CD4-positive, alpha-beta T cell treated with Interleukin-1 beta for 1 hour (primary cell): Measurements from ENCODE around the gene MAVS.

Experiments used
- DNase-seq, 2 donors: peaks; one replicate each; pipeline ENCODE4 v3.0.0-alpha.2; 2020 to 2022

MAVS gene

DNA sequence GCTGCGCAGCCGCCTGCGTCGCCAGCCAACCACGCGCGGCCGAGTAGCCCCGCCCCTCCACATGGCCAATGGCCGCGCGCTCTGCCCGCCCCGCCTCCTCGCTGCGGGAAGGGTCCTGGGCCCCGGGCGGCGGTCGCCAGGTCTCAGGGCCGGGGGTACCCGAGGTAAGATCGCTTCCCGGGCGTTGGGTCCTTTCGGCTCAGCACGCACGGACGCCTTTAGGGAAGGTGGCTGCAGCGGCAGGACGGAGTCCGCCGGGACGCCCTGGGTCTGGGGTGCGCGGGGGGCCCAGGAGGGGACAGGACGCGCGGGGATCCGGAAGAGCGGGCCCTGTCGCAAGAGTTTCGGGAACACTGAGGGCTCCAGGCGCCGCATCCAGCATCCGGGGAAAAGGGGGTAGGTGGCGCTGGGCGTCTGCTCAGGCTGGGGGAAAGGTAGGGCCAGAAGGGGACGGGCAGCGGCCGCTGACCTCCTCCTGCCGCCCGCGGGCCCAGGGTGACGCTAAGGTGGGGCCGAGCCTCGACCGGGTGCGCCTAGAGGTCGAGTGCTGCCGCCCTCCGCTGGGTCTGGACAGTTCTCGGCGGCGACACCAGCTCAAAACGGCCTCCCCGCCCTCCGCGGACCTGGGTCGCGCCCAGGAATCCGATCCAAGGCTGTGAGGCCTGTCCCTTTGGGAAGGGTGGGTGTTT, at the start of gene MAVS:
Gene MAVS (plus strand): TSS at position 95 of the 689 bp plus-strand sequence. CDS start 7,791 bp downstream, outside the sequence.
- peak; percentile 84 to 86 for DNase-seq

GRCh38 chr20:3797226-3797545, 49.4 kb upstream of the MAVS start:
- no peak for DNase-seq

DNA sequence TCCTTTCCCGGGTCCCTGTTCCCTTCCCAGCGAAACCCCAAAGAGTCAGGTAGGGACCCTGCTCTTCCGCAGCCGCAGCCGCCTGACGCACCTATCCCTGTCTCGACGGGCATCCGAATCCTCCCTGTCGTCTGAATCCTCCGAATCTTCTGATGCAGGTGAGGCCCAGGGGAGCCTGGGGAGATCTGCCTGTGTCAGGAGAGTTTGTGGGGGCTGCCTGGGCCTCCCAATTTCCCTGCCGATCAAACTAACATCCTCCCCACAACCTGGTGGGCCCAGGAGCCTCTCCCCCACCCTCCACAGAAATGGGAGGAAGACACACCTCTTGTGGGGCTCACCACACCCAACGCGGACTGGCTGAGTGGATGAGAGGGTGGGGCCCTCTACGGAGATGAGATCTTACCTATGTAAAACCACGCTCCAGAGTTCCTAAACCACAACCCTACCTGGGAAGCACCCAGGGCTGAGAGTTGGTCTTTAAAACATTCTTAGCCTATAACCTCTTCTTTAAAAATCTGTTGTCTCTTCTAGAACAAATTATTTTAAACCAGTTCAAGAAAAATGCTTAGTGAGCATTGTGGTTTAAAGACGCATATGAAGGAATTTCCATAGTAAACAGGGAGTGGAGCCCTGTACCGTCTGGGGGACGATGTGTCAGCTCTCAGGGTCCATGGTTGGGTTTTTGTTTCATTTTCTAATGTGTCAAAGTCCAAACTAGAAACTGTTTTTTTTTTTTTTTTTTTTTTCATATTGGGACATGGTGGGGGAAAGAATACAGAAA, 48.9 kb upstream of the MAVS start:
- peak in 1 of 2 donors; percentile 65 for DNase-seq

DNA sequence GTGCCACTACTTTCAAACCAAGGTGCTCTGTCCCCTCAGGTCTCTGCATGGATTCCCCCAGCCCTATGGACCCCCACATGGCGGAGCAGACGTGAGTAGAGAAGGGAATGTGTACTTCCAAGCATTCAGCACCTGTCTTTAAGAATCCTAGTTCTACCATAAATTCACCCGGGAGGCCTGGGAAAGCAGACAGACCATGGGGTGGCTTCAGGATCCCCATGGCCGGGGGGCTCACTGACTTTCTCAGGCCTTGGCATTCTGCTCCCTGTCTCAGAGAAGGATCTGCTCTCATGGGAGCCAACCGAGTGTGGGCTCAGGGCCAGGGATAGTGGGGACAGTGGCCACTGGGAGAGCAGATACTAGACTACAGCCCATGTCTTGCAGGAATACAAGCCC, 48.3 kb upstream of the MAVS start:
- no peak for DNase-seq

DNA sequence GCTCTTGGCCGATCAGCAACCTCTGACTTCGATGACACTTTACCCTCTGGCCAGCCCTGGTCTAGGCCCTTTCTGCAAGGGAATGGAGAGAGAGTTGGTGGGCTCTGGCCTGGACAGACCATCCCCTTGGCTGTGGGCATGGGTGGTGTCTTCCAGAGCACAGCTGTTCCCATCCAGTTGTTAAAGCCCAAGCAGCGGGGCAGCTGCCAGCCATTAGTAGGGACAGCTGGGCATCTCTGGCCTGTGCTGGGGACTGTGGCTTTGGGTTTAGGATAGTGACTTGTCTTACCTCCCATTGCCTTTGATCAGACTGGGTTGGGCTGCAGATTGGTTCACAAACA, 47.8 kb upstream of the MAVS start:
- DNase-seq = no peak

- no peak for DNase-seq
Observed at GRCh38 chr20:3800256-3800877, 46.3 kb upstream of the MAVS start.

GRCh38 chr20:3800878-3801260, 45.8 kb upstream of the MAVS start:
- DNase-seq = no peak

DNA sequence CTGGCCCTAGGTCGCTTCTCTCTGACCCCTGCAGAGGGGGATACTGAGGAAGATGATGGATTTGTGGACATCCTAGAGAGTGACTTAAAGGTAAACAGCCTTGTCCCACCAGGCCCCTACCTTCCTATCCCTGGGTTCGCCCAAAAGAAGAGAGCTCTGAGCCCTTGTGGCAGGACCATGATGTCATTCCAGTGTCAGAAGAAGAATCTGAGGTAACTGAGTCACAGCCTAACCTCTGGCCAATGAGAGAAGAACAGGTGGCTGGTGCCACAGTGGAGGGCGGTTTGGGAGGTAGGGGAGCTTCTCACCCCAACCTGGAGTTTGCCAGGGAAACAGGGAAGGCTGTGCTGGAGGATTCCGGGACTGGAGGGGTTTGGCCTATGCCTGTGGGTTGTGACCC, 45.3 kb upstream of the MAVS start:
- DNase-seq = no peak

DNA sequence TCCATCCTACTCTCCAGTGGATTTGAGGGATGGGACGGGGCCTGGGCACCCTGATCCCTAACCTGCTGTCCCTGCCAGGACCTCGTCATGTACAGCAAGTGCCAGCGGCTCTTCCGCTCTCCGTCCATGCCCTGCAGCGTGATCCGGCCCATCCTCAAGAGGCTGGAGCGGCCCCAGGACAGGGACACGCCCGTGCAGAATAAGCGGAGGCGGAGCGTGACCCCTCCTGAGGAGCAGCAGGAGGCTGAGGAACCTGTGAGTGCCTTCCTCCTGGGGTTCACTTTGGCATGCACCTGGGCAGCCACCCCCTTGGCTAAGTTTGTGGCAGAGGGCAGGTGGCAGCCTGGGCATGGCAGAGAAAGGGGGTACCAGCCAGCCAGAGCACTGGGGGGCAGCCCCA, 44.8 kb upstream of the MAVS start:
- no peak for DNase-seq

GRCh38 chr20:3802524-3803239, 44.0 kb upstream of the MAVS start:
- DNase-seq = no peak

DNA sequence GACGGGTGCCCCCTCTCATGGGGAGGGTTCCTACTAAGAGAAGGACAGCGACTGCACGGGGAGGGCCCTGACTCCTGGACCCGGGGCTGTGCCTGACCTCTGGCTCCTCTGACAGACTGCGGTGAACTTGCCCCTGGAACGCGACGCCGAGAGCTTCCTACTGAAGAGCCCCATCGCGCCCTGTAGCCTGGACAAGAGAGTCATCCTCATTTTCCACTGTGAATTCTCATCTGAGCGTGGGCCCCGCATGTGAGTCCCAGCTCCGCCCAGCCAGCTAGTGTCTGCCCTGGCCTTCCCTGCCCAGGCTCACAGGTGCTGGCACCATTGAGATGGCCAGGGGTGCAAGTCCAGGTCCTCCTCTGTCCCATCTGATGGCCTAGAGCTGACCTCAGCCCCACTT, 43.3 kb upstream of the MAVS start:
- DNase-seq = no peak

DNA sequence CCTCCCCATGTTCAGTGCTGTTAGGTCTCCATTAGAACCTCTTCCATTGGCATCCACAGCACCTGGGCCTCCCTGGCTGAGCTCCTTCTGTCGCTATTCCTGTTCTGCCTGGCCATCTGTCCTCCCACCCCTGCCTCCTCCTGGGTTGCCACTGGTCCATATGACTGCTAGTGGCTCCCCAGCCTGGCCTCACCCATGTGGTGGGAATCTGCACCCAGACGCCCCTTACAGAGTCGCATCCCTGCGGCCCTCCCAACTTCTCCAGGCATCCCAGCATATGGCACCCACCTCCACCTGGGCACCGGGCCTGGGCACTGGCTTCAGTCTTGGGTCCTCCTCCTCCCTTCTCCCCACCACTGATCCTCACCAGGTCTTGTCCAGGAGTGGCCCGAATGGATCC, 42.8 kb upstream of the MAVS start:
- DNase-seq = no peak

DNA sequence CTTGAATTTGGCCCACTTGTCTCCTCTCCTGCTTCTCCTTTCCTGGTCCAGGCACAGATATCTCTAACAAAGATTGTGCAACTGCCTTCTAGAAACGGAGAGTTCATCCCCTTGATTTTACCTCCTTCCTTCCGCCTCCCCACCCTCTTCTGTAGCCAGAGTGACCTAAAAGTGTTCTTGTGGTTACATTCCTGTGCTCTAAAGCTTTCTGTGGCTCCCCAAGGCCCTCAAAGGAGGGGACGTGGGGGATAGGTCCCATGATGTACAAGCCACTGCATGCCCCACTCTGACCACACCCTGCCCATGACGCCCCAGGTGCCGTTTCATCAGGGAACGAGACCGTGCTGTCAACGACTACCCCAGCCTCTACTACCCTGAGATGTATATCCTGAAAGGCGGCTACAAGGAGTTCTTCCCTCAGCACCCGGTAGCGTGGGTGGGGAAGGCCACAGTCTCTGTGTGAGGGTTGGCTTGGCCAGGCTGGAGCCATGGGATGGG, 42.3 kb upstream of the MAVS start:
- DNase-seq = no peak

DNA sequence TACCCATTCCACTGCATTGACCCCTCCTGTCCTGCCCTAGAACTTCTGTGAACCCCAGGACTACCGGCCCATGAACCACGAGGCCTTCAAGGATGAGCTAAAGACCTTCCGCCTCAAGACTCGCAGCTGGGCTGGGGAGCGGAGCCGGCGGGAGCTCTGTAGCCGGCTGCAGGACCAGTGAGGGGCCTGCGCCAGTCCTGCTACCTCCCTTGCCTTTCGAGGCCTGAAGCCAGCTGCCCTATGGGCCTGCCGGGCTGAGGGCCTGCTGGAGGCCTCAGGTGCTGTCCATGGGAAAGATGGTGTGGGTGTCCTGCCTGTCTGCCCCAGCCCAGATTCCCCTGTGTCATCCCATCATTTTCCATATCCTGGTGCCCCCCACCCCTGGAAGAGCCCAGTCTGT, 41.9 kb upstream of the MAVS start:
- DNase-seq = no peak

- no peak for DNase-seq
Observed at GRCh38 chr20:3808544-3808943, 38.1 kb upstream of the MAVS start.

- peak; percentile 90 to 92 for DNase-seq
Observed at GRCh38 chr20:3811467-3812258, 35.0 kb upstream of the MAVS start.

- DNase-seq = no peak
Observed at GRCh38 chr20:3812259-3812681, 34.4 kb upstream of the MAVS start.

- no peak for DNase-seq
Observed at GRCh38 chr20:3812975-3813847, 33.4 kb upstream of the MAVS start.

DNA sequence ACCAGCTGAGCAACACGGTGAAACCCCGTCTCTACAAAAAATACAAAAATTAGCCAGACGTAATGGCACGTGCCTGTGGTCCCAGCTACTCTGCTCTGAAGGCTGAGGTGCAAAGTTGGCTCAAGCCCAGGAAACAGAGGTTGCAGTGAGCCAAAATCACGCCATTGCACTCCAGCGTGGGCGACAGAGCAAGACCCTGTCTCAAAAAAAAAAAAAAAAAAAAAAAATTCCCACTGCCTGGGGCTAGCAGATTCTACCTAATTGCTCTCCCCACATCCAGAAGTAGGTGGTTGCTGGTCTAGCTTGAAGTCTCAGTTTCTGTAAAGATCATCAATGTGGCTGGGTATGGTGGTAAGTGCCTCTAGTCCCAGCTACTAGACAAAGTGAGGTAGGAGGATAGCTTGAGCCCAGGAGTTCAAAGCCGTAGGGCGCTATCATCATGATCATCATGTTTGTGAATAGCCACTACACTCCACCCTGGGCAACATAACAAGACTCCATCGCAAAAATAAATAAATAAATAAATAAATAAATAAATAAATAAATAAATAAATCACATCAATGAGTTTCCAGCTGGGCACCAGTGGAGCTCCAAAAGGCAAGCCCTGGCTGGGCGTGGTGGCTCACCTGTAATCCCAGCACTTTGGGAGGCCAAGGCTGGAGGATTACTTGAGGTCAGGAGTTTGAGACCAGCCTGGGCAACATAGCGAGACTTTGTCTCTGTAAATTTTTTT, 32.6 kb upstream of the MAVS start:
- no peak for DNase-seq

- DNase-seq = no peak
Observed at GRCh38 chr20:3814928-3815495, 31.6 kb upstream of the MAVS start.
